Natural killer cell (primary cell): Measurements from ENCODE around the gene TMEM163. TPM values are rescaled to one million over a fixed set of nuclear protein-coding genes. Genes with fewer than 3 reads are reported as not detected.

Experiments used
- ATAC-seq, 3 donors: fragments of 150-1000 bp in 2 of 3; fragments of 200-7000 bp in 1 of 3; cut with Tn5 transposase; 1 replicate in 1 of 3; 2 replicates in 2 of 3; pipeline ENCODE4 v1.10.0; 2021; ENCODE audit warnings: mild to moderate bottlenecking in 2 of 3, moderate library complexity in 2 of 3
- DNase-seq, 2 donors: peaks; one replicate each; pipeline versions ENCODE4 v3.0.0 to v3.0.0-alpha.2; 2013 to 2021; ENCODE audit warnings: mixed read lengths in 1 of 2
- H3K27ac ChIP-seq: one replicate; pipeline ENCODE4 v1.5.1; 2013; ENCODE audit warnings: mild to moderate bottlenecking, low read length
- H3K27me3 ChIP-seq: one replicate; pipeline ENCODE4 v1.6.1; 2013; ENCODE audit warnings: low read length; ENCODE audit not compliant: control insufficient read depth, insufficient read depth
- H3K36me3 ChIP-seq: one replicate; pipeline ENCODE4 v1.6.1; 2013; ENCODE audit warnings: low read length; ENCODE audit not compliant: control insufficient read depth, insufficient read depth
- H3K4me1 ChIP-seq: one replicate; pipeline ENCODE4 v1.6.1; 2013; ENCODE audit warnings: low read length; ENCODE audit not compliant: control insufficient read depth, insufficient read depth
- H3K4me3 ChIP-seq: one replicate; pipeline ENCODE4 v1.5.1; 2013; ENCODE audit warnings: low read length
- H3K9me3 ChIP-seq: one replicate; pipeline ENCODE4 v1.6.1; 2013; ENCODE audit warnings: low read length; ENCODE audit not compliant: control insufficient read depth, insufficient read depth
- H3K27ac Mint-ChIP-seq, 2 donors: one replicate each; pipeline ENCODE4 v1.8.0; 2022; ENCODE audit warnings: mild to moderate bottlenecking in 2 of 2, mixed read lengths in 2 of 2, moderate library complexity in 1 of 2
- H3K27me3 Mint-ChIP-seq, 2 donors: one replicate each; pipeline ENCODE4 v1.8.0; 2022; ENCODE audit warnings: low read depth in 2 of 2, mixed read lengths in 2 of 2
- H3K36me3 Mint-ChIP-seq: one replicate; pipeline ENCODE4 v1.8.0; 2022; ENCODE audit warnings: mixed read lengths
- H3K4me1 Mint-ChIP-seq, 2 donors: one replicate each; pipeline ENCODE4 v1.8.0; 2022; ENCODE audit warnings: mixed read lengths in 2 of 2
- H3K4me3 Mint-ChIP-seq: one replicate; pipeline ENCODE4 v1.8.0; 2022; ENCODE audit warnings: mild to moderate bottlenecking, moderate library complexity, mixed read lengths
- H3K9me3 Mint-ChIP-seq, 2 donors: one replicate each; pipeline ENCODE4 v1.8.0; 2022; ENCODE audit warnings: mixed read lengths in 2 of 2
- CTCF ChIP-seq: fragments of 200-600 bp; IDR thresholded peaks from one replicate; pipeline ENCODE4 v1.8.0; 2022; ENCODE audit warnings: antibody characterized with exemption
- WGBS: methylation state at CpG from one replicate; pipeline ENCODE4 v1.1.7; 2013; ENCODE audit warnings: missing lambda C conversion rate; ENCODE audit not compliant: insufficient coverage; 5-methylcytosine and 5-hydroxymethylcytosine counted together
- intact Hi-C: fragments of 100-400 bp; cut with micrococcal nuclease; formaldehyde crosslinking; loops from one replicate; pipeline ENCODE4 v1.14.2; 2022
- total RNA-seq, 4 donors: library from RNA; stranded (reverse); fragments of 120-200 nt in 1 of 4; gene quantifications; one replicate each; pipeline versions ENCODE4 v1.2.3 to v1.2.4, GENCODE V29; 2013 to 2022

Gene TMEM163
- total RNA-seq, 3 donors from 2014 or later (not counting 1 experiment from before 2014, with no cell fraction given): 6.8 to 11.6 (median 10.3) TPM

- peaks cover 38 to 58% of the 10 kb centered on the region in 2 donors for H3K4me1 Mint-ChIP-seq
- ATAC-seq (peak in 2 of 3 donors; percentile 34 to 63), DNase-seq (peak in 1 of 2 donors; percentile 13)
- H3K27ac ChIP-seq: no peak overlapping the region
- no peaks in the 10 kb centered on the region for H3K36me3 ChIP-seq
- WGBS: 65% methylated on average over 2 of the region's 2 CpGs
- H3K27me3 Mint-ChIP-seq: no peaks in the 10 kb centered on the region
- no peaks in the 10 kb centered on the region for H3K9me3 ChIP-seq
- peaks cover 49% of the 10 kb centered on the region for H3K4me1 ChIP-seq
- no peaks in the 10 kb centered on the region for H3K27me3 ChIP-seq
- no peak for TF ChIP-seq CTCF
- no peaks in the 10 kb centered on the region for H3K9me3 Mint-ChIP-seq
- H3K4me3 Mint-ChIP-seq: no peak overlapping the region
- no peak overlapping the region for H3K4me3 ChIP-seq
- H3K27ac Mint-ChIP-seq: peak overlapping the region; percentile 77 to 79
- intact Hi-C loops: loop anchor here (2.0 kb wide), 2 partner anchors 88 to 134 kb away; no protein-coding TSS in a partner anchor
- no peaks in the 10 kb centered on the region for H3K36me3 Mint-ChIP-seq
Measured at GRCh38 chr2:134582547-134582899, 136.3 kb downstream of the TMEM163 start.

GRCh38 chr2:134581877-134582546 is 136.8 kb downstream of the TMEM163 start:
- no peaks in the 10 kb centered on the region for H3K9me3 Mint-ChIP-seq
- H3K9me3 ChIP-seq: no peaks in the 10 kb centered on the region
- H3K4me1 ChIP-seq: peaks cover 46% of the 10 kb centered on the region
- H3K36me3 Mint-ChIP-seq: no peaks in the 10 kb centered on the region
- H3K27ac Mint-ChIP-seq: peak overlapping the region; percentile 77 to 79
- H3K27ac ChIP-seq: no peak overlapping the region
- no peaks in the 10 kb centered on the region for H3K36me3 ChIP-seq
- no peak for DNase-seq
- H3K27me3 Mint-ChIP-seq: no peaks in the 10 kb centered on the region
- no peak overlapping the region for H3K4me3 ChIP-seq
- TF ChIP-seq CTCF: no peak
- H3K27me3 ChIP-seq: no peaks in the 10 kb centered on the region
- peaks cover 39 to 58% of the 10 kb centered on the region in 2 donors for H3K4me1 Mint-ChIP-seq
- intact Hi-C loops: loop anchor here (2.0 kb wide), 2 partner anchors 89 to 135 kb away; no protein-coding TSS in a partner anchor
- 79% methylated on average over 10 of the region's 10 CpGs for WGBS
- peak overlapping the region; percentile 5 for H3K4me3 Mint-ChIP-seq
- ATAC-seq: no peak

- WGBS: 84% methylated on average over 7 of the region's 7 CpGs
- H3K4me1 Mint-ChIP-seq: peaks cover 28 to 49% of the 10 kb centered on the region in 2 donors
- no peaks in the 10 kb centered on the region for H3K9me3 ChIP-seq
- H3K27me3 Mint-ChIP-seq: no peaks in the 10 kb centered on the region
- no peak overlapping the region for H3K27ac ChIP-seq
- DNase-seq: no peak
- peaks cover 27% of the 10 kb centered on the region for H3K4me1 ChIP-seq
- ATAC-seq: no peak
- H3K27ac Mint-ChIP-seq: no peak overlapping the region
- intact Hi-C loops: no loop called here
- H3K36me3 ChIP-seq: no peaks in the 10 kb centered on the region
- no peak overlapping the region for H3K4me3 ChIP-seq
- H3K4me3 Mint-ChIP-seq: no peak overlapping the region
- no peak for TF ChIP-seq CTCF
- no peaks in the 10 kb centered on the region for H3K27me3 ChIP-seq
- no peaks in the 10 kb centered on the region for H3K9me3 Mint-ChIP-seq
- H3K36me3 Mint-ChIP-seq: no peaks in the 10 kb centered on the region
Measured at GRCh38 chr2:134578316-134578715, 140.5 kb downstream of the TMEM163 start.

GRCh38 chr2:134576478-134576877 is 142.3 kb downstream of the TMEM163 start:
- no peaks in the 10 kb centered on the region for H3K9me3 Mint-ChIP-seq
- peak; percentile 15 for TF ChIP-seq CTCF
- no peak overlapping the region for H3K4me3 Mint-ChIP-seq
- Histone ChIP-seq H3K9me3 (no peaks in the 10 kb centered on the region), H3K27me3 (no peaks in the 10 kb centered on the region), H3K4me1 (peaks cover 9% of the 10 kb centered on the region), H3K4me3 (no peak overlapping the region), H3K27ac (no peak overlapping the region), H3K36me3 (no peaks in the 10 kb centered on the region)
- DNase-seq (peak in 1 of 2 donors; percentile 60), ATAC-seq (peak in 2 of 3 donors; percentile 45 to 46)
- intact Hi-C loops: loop anchor here (1.0 kb wide), 1 partner anchor 116 kb away; no protein-coding TSS in a partner anchor
- H3K36me3 Mint-ChIP-seq: no peaks in the 10 kb centered on the region
- peak overlapping the region in 1 of 2 donors; percentile 30 for H3K27ac Mint-ChIP-seq
- peaks cover 9 to 38% of the 10 kb centered on the region in 2 donors for H3K4me1 Mint-ChIP-seq
- H3K27me3 Mint-ChIP-seq: no peaks in the 10 kb centered on the region
